T-cell (primary cell): ENCODE results near the gene KCNJ6. TPM values are rescaled to one million over a fixed set of nuclear protein-coding genes. Genes with fewer than 3 reads are reported as not detected.
"Not testable (repeated sequence)": the region's sequence is repeated elsewhere in the genome, so short reads cannot be mapped to it uniquely, and the experiment has no call there.

ENCODE experiments used
- ATAC-seq, 4 experiments: fragments of 200-7000 bp in 3 of 4; fragments of 150-1000 bp in 1 of 4; cut with Tn5 transposase; replicated peaks in 1 of 4; 1 replicate in 3 of 4; 2 replicates in 1 of 4; pipeline ENCODE4 v1.10.0; 2021; ENCODE audit warnings: moderate library complexity in 3 of 4, mild to moderate bottlenecking in 2 of 4, moderate number of reproducible peaks in 1 of 4
- CTCF ChIA-PET, 2 donors: fragments of 300-600 bp; sonication (Branson Sonifier 250); formaldehyde crosslinking; loops; one replicate each; lab custom pipeline; 2022; ENCODE audit warnings: antibody characterized with exemption in 2 of 2; lab: Charles Lee
- POLR2A ChIA-PET, 2 donors: fragments of 300-600 bp; sonication (Branson Sonifier 250); formaldehyde crosslinking; loops; one replicate each; lab custom pipeline; 2022; ENCODE audit warnings: antibody characterized with exemption in 2 of 2; lab: Charles Lee
- DNase-seq, 35 experiments: peaks; one replicate each; pipeline versions ENCODE4 v3.0.0 to v3.0.0-alpha.2; 2013 to 2023
- H3K27ac ChIP-seq: one replicate; pipeline ENCODE4 v1.5.1; 2013; ENCODE audit warnings: low read length
- H3K27me3 ChIP-seq, 2 experiments: replicated peaks in 1 of 2; 1 replicate in 1 of 2; 2 replicates in 1 of 2; pipeline versions ENCODE4 v1.6.1 to v1.7.0; 2013; ENCODE audit warnings: low read length in 1 of 2, mixed read lengths in 1 of 2; ENCODE audit not compliant: control insufficient read depth in 2 of 2, insufficient read depth in 2 of 2; ENCODE audit errors: extremely low read depth in 1 of 2
- H3K36me3 ChIP-seq, 2 donors: 1 replicate in 1 of 2; 2 replicates in 1 of 2; pipeline versions ENCODE4 v1.6.1 to v1.7.0; 2013; ENCODE audit warnings: low read length in 1 of 2; ENCODE audit not compliant: control insufficient read depth in 2 of 2, insufficient read depth in 1 of 2; ENCODE audit errors: extremely low read depth in 1 of 2
- H3K4me1 ChIP-seq, 2 experiments: 1 replicate in 1 of 2; 2 replicates in 1 of 2; pipeline versions ENCODE4 v1.6.1 to v1.7.0; 2013; ENCODE audit warnings: low read length in 2 of 2, mixed read lengths in 1 of 2; ENCODE audit not compliant: insufficient read depth in 2 of 2, control insufficient read depth in 1 of 2; ENCODE audit errors: extremely low read depth in 1 of 2
- H3K4me3 ChIP-seq, 2 donors: 1 replicate in 1 of 2; 2 replicates in 1 of 2; pipeline versions ENCODE4 v1.5.1 to v1.7.0; 2013; ENCODE audit warnings: mild to moderate bottlenecking in 2 of 2, low read length in 1 of 2, moderate library complexity in 1 of 2; ENCODE audit not compliant: control insufficient read depth in 1 of 2; ENCODE audit errors: extremely low read depth in 1 of 2
- H3K9me3 ChIP-seq: 2 replicates; pipeline ENCODE4 v1.7.0; 2013
- H3K27ac Mint-ChIP-seq, 2 donors: one replicate each; pipeline ENCODE4 v1.8.0; 2020 to 2021; ENCODE audit warnings: mild to moderate bottlenecking in 2 of 2, mixed read lengths in 2 of 2
- H3K27me3 Mint-ChIP-seq, 2 donors: one replicate each; pipeline ENCODE4 v1.8.0; 2021 to 2022; ENCODE audit warnings: mixed read lengths in 2 of 2
- H3K36me3 Mint-ChIP-seq: one replicate; pipeline ENCODE4 v1.8.0; 2021; ENCODE audit warnings: mixed read lengths
- H3K4me1 Mint-ChIP-seq, 3 donors: one replicate each; pipeline ENCODE4 v1.8.0; 2020 to 2022; ENCODE audit warnings: mixed read lengths in 3 of 3, mild to moderate bottlenecking in 1 of 3
- H3K4me3 Mint-ChIP-seq, 3 donors: one replicate each; pipeline ENCODE4 v1.8.0; 2020 to 2022; ENCODE audit warnings: mild to moderate bottlenecking in 3 of 3, mixed read lengths in 3 of 3, moderate library complexity in 3 of 3
- H3K9me3 Mint-ChIP-seq, 3 donors: one replicate each; pipeline ENCODE4 v1.8.0; 2020 to 2022; ENCODE audit warnings: mixed read lengths in 3 of 3
- WGBS: methylation state at CpG from one replicate; pipeline ENCODE4 v1.1.5; 2013; ENCODE audit warnings: missing lambda C conversion rate; ENCODE audit not compliant: insufficient coverage; 5-methylcytosine and 5-hydroxymethylcytosine counted together
- total RNA-seq, 35 experiments: library from RNA in 6 of 35; stranded (reverse) in 6 of 35; fragments of 120-200 nt in 1 of 35; gene quantifications; one replicate each; pipeline versions ENCODE4 v1.2.1 to v1.2.4 and lab custom pipeline; 2013 to 2026

Gene KCNJ6
- total RNA-seq, 5 donors from 2014 or later (not counting 1 experiment from before 2014, with no cell fraction given), result not detected

DNA sequence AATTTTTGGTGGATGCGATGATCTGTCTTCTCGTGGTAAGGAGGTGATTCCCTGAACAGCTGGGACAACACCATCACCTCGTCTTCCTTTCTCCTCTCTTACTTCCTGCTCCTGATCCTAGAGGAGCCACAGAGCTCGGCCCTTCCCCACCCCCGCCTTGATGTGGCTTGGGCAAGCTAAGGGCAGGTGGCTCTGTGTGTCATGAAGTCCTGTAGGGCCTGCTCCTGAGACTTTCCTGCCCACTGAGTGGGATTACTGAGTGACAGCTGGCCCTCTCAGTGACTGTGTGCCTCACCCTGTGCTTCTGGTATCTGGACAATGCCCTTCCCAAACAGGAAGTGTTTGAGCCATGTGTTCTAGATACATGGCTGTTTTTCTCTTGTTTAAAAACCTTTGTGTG, 153.0 kb downstream of the KCNJ6 start:
- Mint-ChIP-seq H3K4me1 (no peaks in the 10 kb centered on the region), H3K9me3 (no peaks in the 10 kb centered on the region), H3K4me3 (no peak overlapping the region), H3K27ac (no peak overlapping the region), H3K36me3 (no peaks in the 10 kb centered on the region), H3K27me3 (peaks cover 11 to 12% of the 10 kb centered on the region in 2 donors)
- WGBS, result no CpG with 5 or more reads among the region's 5 CpGs
- Histone ChIP-seq H3K27me3 (peaks cover 0 to 9% of the 10 kb centered on the region in 2 experiments), H3K9me3 (no peaks in the 10 kb centered on the region), H3K27ac (no peak overlapping the region), H3K36me3 (no peaks in the 10 kb centered on the region), H3K4me3 (no peak overlapping the region), H3K4me1 (no peaks in the 10 kb centered on the region)
- ChIA-PET POLR2A (no interaction called here), CTCF (no interaction called here)
- no peak for ATAC-seq
- no peak for DNase-seq

DNA sequence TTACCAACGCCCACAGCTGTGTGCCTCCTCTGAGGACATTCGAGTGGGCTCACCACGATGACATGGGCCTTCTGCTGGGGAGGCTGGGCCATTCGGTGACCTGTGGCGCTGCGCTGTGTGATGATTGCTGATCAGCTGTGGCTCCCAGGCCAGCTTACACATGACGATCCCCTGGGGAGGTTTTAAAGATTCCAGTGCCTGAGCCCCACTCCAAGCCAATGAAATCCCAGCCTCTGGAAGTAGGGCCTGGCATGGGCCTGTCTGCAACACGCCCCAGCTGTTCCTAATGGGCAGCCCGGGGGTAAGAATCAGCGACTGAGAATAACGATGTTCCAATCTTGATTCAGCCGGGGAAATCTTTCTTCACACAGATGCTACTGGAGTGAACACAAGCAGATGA, 153.7 kb downstream of the KCNJ6 start:
- CTCF ChIA-PET, result no interaction called here
- no peaks in the 10 kb centered on the region for H3K9me3 Mint-ChIP-seq
- H3K4me3 Mint-ChIP-seq, result no peak overlapping the region
- no peaks in the 10 kb centered on the region for H3K9me3 ChIP-seq
- no peak overlapping the region for H3K4me3 ChIP-seq
- H3K27ac ChIP-seq, result no peak overlapping the region
- no peaks in the 10 kb centered on the region for H3K4me1 Mint-ChIP-seq
- ATAC-seq (no peak), DNase-seq (no peak)
- no peaks in the 10 kb centered on the region for H3K36me3 Mint-ChIP-seq
- H3K4me1 ChIP-seq, result no peaks in the 10 kb centered on the region
- H3K36me3 ChIP-seq, result no peaks in the 10 kb centered on the region
- 71% methylated on average over 8 of the region's 12 CpGs for WGBS
- peaks cover 11 to 16% of the 10 kb centered on the region in 2 donors for H3K27me3 Mint-ChIP-seq
- H3K27me3 ChIP-seq, result peaks cover 0 to 11% of the 10 kb centered on the region in 2 experiments
- H3K27ac Mint-ChIP-seq, result no peak overlapping the region
- POLR2A ChIA-PET, result no interaction called here

DNA sequence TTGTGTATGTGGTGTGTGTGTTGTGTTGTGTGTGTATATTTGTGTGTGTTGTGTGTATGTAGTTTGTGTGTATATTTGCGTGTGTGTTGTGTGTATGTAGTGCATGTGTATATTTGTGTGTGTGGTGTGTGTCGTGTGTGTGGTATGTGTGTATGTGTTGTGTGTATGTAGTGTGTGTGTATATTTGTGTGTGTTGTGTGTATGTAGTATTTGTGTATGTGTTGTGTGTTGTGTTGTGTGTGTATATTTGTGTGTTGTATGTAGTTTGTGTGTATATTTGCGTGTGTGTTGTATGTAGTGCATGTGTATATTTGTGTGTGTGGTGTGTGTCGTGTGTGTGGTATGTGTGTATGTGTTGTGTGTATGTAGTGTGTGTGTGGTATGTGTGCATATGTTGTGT, 154.9 kb downstream of the KCNJ6 start:
- WGBS, result 89% methylated on average over 4 of the region's 4 CpGs
- CTCF ChIA-PET, H3K27ac ChIP-seq, H3K4me3 ChIP-seq, H3K4me1 ChIP-seq, POLR2A ChIA-PET, H3K4me1 Mint-ChIP-seq, H3K27ac Mint-ChIP-seq, H3K27me3 Mint-ChIP-seq, H3K9me3 ChIP-seq, DNase-seq, H3K9me3 Mint-ChIP-seq, H3K4me3 Mint-ChIP-seq, H3K36me3 ChIP-seq, H3K36me3 Mint-ChIP-seq, ATAC-seq: not testable (repeated sequence)
- peaks cover 0 to 11% of the 10 kb centered on the region in 2 experiments for H3K27me3 ChIP-seq

DNA sequence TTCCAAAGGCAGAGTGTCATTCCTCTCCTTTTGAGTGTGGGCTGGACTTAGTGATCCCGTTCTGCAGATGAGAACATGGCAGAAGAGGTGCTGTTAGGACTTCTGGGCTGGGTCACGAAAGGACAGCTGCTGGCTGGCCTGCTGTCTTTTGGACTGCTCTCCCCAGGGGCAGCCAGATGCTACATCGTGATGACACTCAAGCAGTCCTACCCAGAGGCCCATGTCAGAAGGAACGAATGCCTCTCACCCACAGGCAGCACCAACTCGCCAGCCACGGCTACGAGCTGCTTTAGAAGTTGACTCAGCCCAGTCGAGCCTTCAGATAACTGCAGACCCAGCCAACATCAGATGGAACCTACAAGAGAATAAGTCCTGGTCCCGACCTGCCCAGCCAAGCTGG, 156.5 kb downstream of the KCNJ6 start:
- DNase-seq (no peak), ATAC-seq (no peak)
- ChIA-PET CTCF (no interaction called here), POLR2A (no interaction called here)
- no peak overlapping the region for H3K27ac Mint-ChIP-seq
- no peaks in the 10 kb centered on the region for H3K36me3 ChIP-seq
- no peaks in the 10 kb centered on the region for H3K4me1 ChIP-seq
- H3K27me3 Mint-ChIP-seq, result peaks cover 7 to 10% of the 10 kb centered on the region in 2 donors
- peaks cover 0 to 13% of the 10 kb centered on the region in 2 experiments for H3K27me3 ChIP-seq
- H3K36me3 Mint-ChIP-seq, result no peaks in the 10 kb centered on the region
- H3K27ac ChIP-seq, result no peak overlapping the region
- no peaks in the 10 kb centered on the region for H3K4me1 Mint-ChIP-seq
- no peaks in the 10 kb centered on the region for H3K9me3 ChIP-seq
- 79% methylated on average over 8 of the region's 9 CpGs for WGBS
- H3K4me3 Mint-ChIP-seq, result no peak overlapping the region
- no peaks in the 10 kb centered on the region for H3K9me3 Mint-ChIP-seq
- no peak overlapping the region for H3K4me3 ChIP-seq

DNA sequence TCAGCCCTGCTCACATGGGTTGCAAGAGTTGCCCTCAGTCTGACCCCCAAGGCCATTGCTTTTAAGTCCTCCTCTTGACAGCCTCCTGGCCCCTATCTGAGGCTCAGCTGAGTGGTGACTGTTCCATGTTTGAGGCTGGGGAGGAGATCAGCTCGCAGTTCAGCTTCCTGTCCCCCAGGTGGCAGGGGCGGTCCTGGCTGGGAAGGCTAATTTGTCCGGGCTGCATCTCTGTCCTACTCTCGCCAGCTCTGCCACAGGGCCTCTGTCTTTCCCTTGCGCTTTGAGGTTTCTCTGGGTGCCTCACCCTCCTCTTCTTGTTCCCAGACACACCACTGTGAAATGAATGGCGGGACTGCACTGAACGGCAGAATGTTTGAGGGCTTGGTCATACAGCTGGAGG, 157.3 kb downstream of the KCNJ6 start:
- Mint-ChIP-seq H3K36me3 (no peaks in the 10 kb centered on the region), H3K4me1 (no peaks in the 10 kb centered on the region), H3K27ac (no peak overlapping the region), H3K27me3 (peaks cover 6 to 10% of the 10 kb centered on the region in 2 donors), H3K9me3 (no peaks in the 10 kb centered on the region), H3K4me3 (no peak overlapping the region)
- no peak overlapping the region for H3K4me3 ChIP-seq
- DNase-seq (no peak), ATAC-seq (no peak)
- ChIA-PET POLR2A (no interaction called here), CTCF (interaction anchor here in 1 of 2 donors (0.6 kb wide), 1 partner anchor 155 kb away, joined by 3 read pairs; no protein-coding TSS in a partner anchor)
- no peak overlapping the region for H3K27ac ChIP-seq
- no peaks in the 10 kb centered on the region for H3K36me3 ChIP-seq
- no peaks in the 10 kb centered on the region for H3K9me3 ChIP-seq
- WGBS, result 24% methylated on average over 4 of the region's 7 CpGs
- H3K4me1 ChIP-seq, result no peaks in the 10 kb centered on the region
- H3K27me3 ChIP-seq, result peaks cover 0 to 13% of the 10 kb centered on the region in 2 experiments

DNA sequence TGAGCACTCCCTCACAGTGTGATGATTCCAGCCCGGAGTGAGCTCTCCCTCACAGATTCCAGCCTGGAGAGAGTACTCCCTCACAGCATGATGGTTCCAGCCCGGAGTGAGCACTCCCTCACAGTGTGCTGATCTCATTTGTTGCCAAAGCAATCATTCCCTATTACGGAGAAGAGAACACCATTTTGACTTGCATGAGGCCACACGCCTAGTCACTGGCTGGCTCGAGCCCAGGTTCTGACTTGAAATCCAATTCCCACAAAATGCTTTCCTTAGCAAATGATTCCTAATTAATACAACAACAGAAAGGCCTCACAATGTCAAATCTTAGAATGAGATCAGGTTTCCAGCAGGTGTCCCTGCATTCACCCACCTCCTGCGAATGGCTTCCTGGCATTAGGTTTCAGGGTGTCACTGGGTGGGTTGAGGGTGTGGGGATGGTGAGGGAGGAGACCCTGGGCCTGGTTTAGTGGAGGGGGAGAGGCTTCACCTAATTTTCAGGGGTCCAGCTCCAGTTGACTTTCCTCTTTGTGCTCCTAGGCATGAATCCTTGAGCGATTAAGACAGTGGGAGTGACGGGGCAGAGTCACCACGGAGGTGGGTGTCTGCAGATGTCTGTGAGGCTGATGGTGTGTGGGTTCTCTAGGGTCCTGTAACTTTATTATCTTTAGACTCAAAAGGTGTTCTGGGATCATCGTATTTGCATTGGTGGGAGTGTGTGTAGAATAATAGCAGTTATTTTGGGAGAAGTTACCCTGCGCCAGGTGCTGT, 158.5 kb downstream of the KCNJ6 start:
- H3K27me3 ChIP-seq, result peaks cover 0 to 17% of the 10 kb centered on the region in 2 experiments
- Mint-ChIP-seq H3K9me3 (no peaks in the 10 kb centered on the region), H3K27me3 (peaks cover 5 to 13% of the 10 kb centered on the region in 2 donors), H3K4me3 (no peak overlapping the region), H3K36me3 (no peaks in the 10 kb centered on the region), H3K27ac (no peak overlapping the region), H3K4me1 (no peaks in the 10 kb centered on the region)
- POLR2A ChIA-PET, result no interaction called here
- CTCF ChIA-PET, result no interaction called here
- 74% methylated on average over 7 of the region's 11 CpGs for WGBS
- no peaks in the 10 kb centered on the region for H3K4me1 ChIP-seq
- H3K9me3 ChIP-seq, result no peaks in the 10 kb centered on the region
- H3K4me3 ChIP-seq, result no peak overlapping the region
- ATAC-seq (no peak), DNase-seq (no peak)
- no peaks in the 10 kb centered on the region for H3K36me3 ChIP-seq
- no peak overlapping the region for H3K27ac ChIP-seq
